Spleen (tissue), 11 donors: ENCODE results near the gene GDE1. TPM values are rescaled to one million over a fixed set of nuclear protein-coding genes. Genes with fewer than 3 reads are reported as not detected.
A peak's percentile ranks its signal among the peaks of the same experiment; 100 is the strongest.

Experiments used
- DNase-seq: peaks from one replicate; pipeline ENCODE4 v3.0.0-alpha.2; 2020
- H3K27ac ChIP-seq, 8 donors: fragments of 200-600 bp; sonication (generic) in 7 of 8; 1 replicate in 4 of 8; 2 replicates in 4 of 8; pipeline versions ENCODE4 v1.5.0 to v1.8.0; 2016 to 2021; ENCODE audit warnings: inconsistent platforms in 4 of 8, mild to moderate bottlenecking in 4 of 8, moderate library complexity in 1 of 8
- H3K27me3 ChIP-seq, 7 donors: fragments of 200-600 bp; sonication (generic) in 6 of 7; replicated peaks in 1 of 7; 1 replicate in 4 of 7; 2 replicates in 3 of 7; pipeline versions ENCODE4 v1.5.0 to v1.8.0; 2016 to 2021; ENCODE audit warnings: inconsistent platforms in 3 of 7, mild to moderate bottlenecking in 1 of 7
- H3K36me3 ChIP-seq, 6 donors: fragments of 200-600 bp; sonication (generic) in 5 of 6; 1 replicate in 4 of 6; 2 replicates in 2 of 6; pipeline versions ENCODE4 v1.5.0 to v1.8.0; 2016 to 2021; ENCODE audit warnings: inconsistent platforms in 2 of 6
- H3K4me1 ChIP-seq, 6 donors: fragments of 200-600 bp; sonication (generic) in 5 of 6; 1 replicate in 3 of 6; 2 replicates in 3 of 6; pipeline versions ENCODE4 v1.5.0 to v1.8.0; 2016 to 2021; ENCODE audit warnings: inconsistent platforms in 3 of 6
- H3K4me3 ChIP-seq, 8 donors: fragments of 200-600 bp; sonication (generic) in 7 of 8; 1 replicate in 4 of 8; 2 replicates in 4 of 8; pipeline versions ENCODE4 v1.5.0 to v1.8.0; 2016 to 2021; ENCODE audit warnings: inconsistent platforms in 4 of 8, mild to moderate bottlenecking in 4 of 8, moderate library complexity in 2 of 8
- H3K9me3 ChIP-seq, 8 donors: fragments of 200-600 bp; sonication (generic) in 7 of 8; 1 replicate in 4 of 8; 2 replicates in 4 of 8; pipeline versions ENCODE4 v1.5.0 to v1.8.0; 2016 to 2021; ENCODE audit warnings: inconsistent platforms in 4 of 8
- CTCF ChIP-seq, 11 experiments: fragments of 200-600 bp in 7 of 11; fragments of 450-650 bp in 4 of 11; sonication (generic) in 4 of 11; IDR thresholded peaks in 8 of 11; conservative IDR thresholded peaks in 3 of 11; 1 replicate in 7 of 11; 2 replicates in 4 of 11; pipeline versions ENCODE4 v1.4.0 to v1.8.0; 2016 to 2021; ENCODE audit warnings: antibody characterized with exemption in 11 of 11, inconsistent platforms in 4 of 11, mild to moderate bottlenecking in 1 of 11
- POLR2A ChIP-seq, 3 donors: fragments of 450-650 bp; IDR thresholded peaks; one replicate each; pipeline ENCODE4 v1.5.1; 2017; ENCODE audit warnings: antibody characterized with exemption in 3 of 3, mild to moderate bottlenecking in 1 of 3
- POLR2AphosphoS5 ChIP-seq, 3 donors: sonication (generic); formaldehyde crosslinking; IDR thresholded peaks; one replicate each; pipeline ENCODE4 v1.5.1; 2017; ENCODE audit warnings: antibody characterized with exemption in 3 of 3
- WGBS, 5 donors: extraction: QIAGEN DNeasy Blood & Tissue Kit in 3 of 5; methylation state at CpG; one replicate each; pipeline versions ENCODE4 v1.1.5 to v1.1.7; 2013 to 2018; 5-methylcytosine and 5-hydroxymethylcytosine counted together
- intact Hi-C: fragments of 100-400 bp; cut with DNase I; formaldehyde crosslinking; loops from one replicate; pipeline ENCODE4 v1.15.0; 2023; ENCODE audit warnings: low total_unique reads
- polyA plus RNA-seq, 3 donors: library from polyadenylated mRNA; stranded (reverse); fragments of 200-250 nt; gene quantifications; one replicate each; pipeline ENCODE4 v1.2.1, GENCODE V29; 2013
- total RNA-seq, 7 donors: library from RNA; depleted of rRNA in 3 of 7; stranded (reverse); fragments of >200 nt in 3 of 7; fragmentation: NEBNext Ultra II Directional in 4 of 7; extraction: Animal tissue kit (Norgen Biotek cat#: 25700) in 4 of 7; gene quantifications; one replicate each; pipeline versions ENCODE4 v1.1.0 to v1.2.1, GENCODE V29; 2016 to 2021
- donor health status: healthy with polysubstance abuse.
- donor health status: DM: no; HTN: no; CAD: no; lungs with moderate emphysema.
- donor health status: DM: no; HTN: no; CAD: no.
- donor health status: Bipolar disorder and iron deficiency.
- donor health status: healthy.
- donor health status: DM: no; HTN: no; CAD: no.
- donor health status: DM: yes; HTN: yes; CAD: no.

Gene GDE1
- total and polyA plus RNA-seq, 10 donors = 13.5 to 40.5 (median 28.4) TPM

DNA sequence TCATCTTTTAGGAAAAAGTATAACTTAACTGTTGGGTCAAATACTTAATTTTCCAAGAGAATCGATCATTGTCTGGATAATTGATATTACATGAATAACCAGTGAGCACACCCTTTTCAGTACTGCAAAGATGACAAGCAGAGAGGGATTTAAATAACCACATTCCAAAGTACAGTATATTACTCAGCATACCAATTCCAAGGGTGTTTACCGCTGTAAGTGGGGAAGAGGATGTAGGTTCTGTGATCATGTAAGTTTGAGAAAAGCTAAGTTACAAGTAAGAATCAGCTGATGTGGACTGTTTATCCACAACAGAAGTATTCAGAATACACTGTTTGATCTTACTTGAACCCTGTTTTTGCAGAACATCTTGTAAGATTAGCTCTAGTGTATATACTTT, 6.1 kb downstream of the GDE1 start:
- intact Hi-C loops = no loop called here
- no peak for DNase-seq
- peaks cover 0 to 45% (median 22%) of the 10 kb centered on the region in 6 donors for H3K36me3 ChIP-seq
- peaks cover 7 to 60% (median 26%) of the 10 kb centered on the region in 6 donors for H3K4me1 ChIP-seq
- TF ChIP-seq CTCF (IDR thresholded peaks at IDR 0.05 in 8 of 11, conservative IDR thresholded peaks at IDR 0.05 in 3 of 11) = no peak
- no peak for TF ChIP-seq POLR2A (IDR thresholded peaks at IDR 0.05)
- no peak for TF ChIP-seq POLR2AphosphoS5 (IDR thresholded peaks at IDR 0.05)
- no peaks in the 10 kb centered on the region for H3K9me3 ChIP-seq
- 92 to 99% (median 94%) methylated on average over 2 of the region's 2 CpGs for WGBS, 5 donors
- H3K27ac ChIP-seq = no peak overlapping the region
- H3K4me3 ChIP-seq = no peak overlapping the region
- H3K27me3 ChIP-seq = no peaks in the 10 kb centered on the region

DNA sequence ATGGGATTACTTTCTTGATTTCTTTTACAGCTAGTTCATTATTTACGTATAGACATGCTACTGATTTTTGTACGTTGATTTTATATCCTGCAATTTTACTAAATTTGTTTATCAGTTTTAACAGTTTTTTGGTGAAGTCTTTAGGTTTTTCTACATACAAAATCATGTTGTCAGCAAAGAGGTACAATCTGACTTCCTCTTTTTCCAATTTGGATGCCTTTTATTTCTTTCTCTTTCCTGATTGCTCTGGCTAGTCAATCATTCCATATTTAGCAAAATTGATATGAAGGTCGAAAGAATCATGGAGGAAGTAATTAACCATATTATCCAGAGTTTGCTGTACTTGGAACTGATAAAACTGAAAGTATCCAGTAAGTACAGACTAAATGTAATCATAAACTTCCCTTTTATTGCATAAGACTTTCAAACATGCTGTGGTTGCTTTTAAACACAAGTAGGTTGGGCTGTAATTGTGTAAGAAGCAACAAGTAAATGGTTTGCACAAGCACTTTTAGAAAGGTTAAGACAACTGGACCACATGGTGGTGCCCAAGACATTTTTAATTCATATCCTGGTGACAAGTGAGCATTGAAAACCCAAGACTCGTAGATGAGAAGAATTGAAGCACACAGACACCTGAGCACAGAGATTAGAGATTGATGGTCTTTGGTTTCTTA, 8.4 kb downstream of the GDE1 start:
- no peaks in the 10 kb centered on the region for H3K9me3 ChIP-seq
- 36 to 60% (median 49%) methylated on average over 4 of the region's 4 CpGs for whole genome bisulfite sequencing, 5 donors
- peak overlapping the region in 7 of 8 donors; percentile 24 to 76 (median 63) for H3K27ac ChIP-seq
- H3K36me3 ChIP-seq = peaks cover 0 to 68% (median 41%) of the 10 kb centered on the region in 6 donors
- intact Hi-C loops = no loop called here
- peak in 1 of 11 experiments; percentile 22 for TF ChIP-seq CTCF (IDR thresholded peaks at IDR 0.05 in 8 of 11, conservative IDR thresholded peaks at IDR 0.05 in 3 of 11)
- no peak for TF ChIP-seq POLR2AphosphoS5 (IDR thresholded peaks at IDR 0.05)
- DNase-seq = no peak
- no peaks in the 10 kb centered on the region for H3K27me3 ChIP-seq
- H3K4me1 ChIP-seq = peaks cover 0 to 44% (median 11%) of the 10 kb centered on the region in 6 donors
- H3K4me3 ChIP-seq = peak overlapping the region in 2 of 8 donors; percentile 0 to 17

DNA sequence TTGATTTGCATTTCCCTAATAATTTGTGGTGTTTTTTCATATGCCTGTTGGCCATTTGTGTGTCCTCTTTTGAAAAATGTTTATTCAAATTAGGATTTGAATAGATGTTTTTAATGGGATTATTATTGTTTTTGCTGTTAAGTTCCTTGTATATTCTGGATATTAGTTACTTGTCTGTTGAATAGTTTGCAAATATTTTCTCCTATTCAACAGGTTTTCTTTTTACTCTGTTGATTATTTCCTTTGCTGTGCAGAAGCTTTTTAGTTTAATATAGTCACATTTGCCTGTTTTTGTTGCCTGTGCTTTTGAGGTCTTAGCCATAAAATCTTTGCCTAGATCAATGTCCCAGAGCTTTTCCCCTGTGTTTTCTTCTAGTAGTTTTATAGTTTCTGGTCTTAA, 9.6 kb downstream of the GDE1 start:
- TF ChIP-seq POLR2AphosphoS5 (IDR thresholded peaks at IDR 0.05) = no peak
- TF ChIP-seq POLR2A (IDR thresholded peaks at IDR 0.05) = no peak
- TF ChIP-seq CTCF (IDR thresholded peaks at IDR 0.05 in 8 of 11, conservative IDR thresholded peaks at IDR 0.05 in 3 of 11) = no peak
- H3K9me3 ChIP-seq = no peaks in the 10 kb centered on the region
- H3K36me3 ChIP-seq = peaks cover 0 to 75% (median 50%) of the 10 kb centered on the region in 6 donors
- H3K4me3 ChIP-seq = no peak overlapping the region
- H3K27me3 ChIP-seq = no peaks in the 10 kb centered on the region
- intact Hi-C loops = no loop called here
- no peak for DNase-seq
- H3K27ac ChIP-seq = peak overlapping the region in 1 of 8 donors; percentile 76
- H3K4me1 ChIP-seq = peaks cover 0 to 38% (median 11%) of the 10 kb centered on the region in 6 donors

- H3K36me3 ChIP-seq = peaks cover 0 to 84% (median 64%) of the 10 kb centered on the region in 6 donors
- no peak for TF ChIP-seq POLR2AphosphoS5 (IDR thresholded peaks at IDR 0.05)
- no peak for TF ChIP-seq POLR2A (IDR thresholded peaks at IDR 0.05)
- no peak for TF ChIP-seq CTCF (IDR thresholded peaks at IDR 0.05 in 8 of 11, conservative IDR thresholded peaks at IDR 0.05 in 3 of 11)
- no peaks in the 10 kb centered on the region for H3K27me3 ChIP-seq
- peaks cover 0 to 14% (median 1%) of the 10 kb centered on the region in 6 donors for H3K4me1 ChIP-seq
- H3K4me3 ChIP-seq = no peak overlapping the region
- 87 to 100% (median 94%) methylated on average over 2 of the region's 2 CpGs for WGBS, 5 donors
- no peak overlapping the region for H3K27ac ChIP-seq
- H3K9me3 ChIP-seq = no peaks in the 10 kb centered on the region
- no peak for DNase-seq
- intact Hi-C loops = no loop called here
Measured at GRCh38 chr16:19507867-19508266, 14.0 kb downstream of the GDE1 start.
